Activated CD8-positive, alpha-beta memory T cell treated with anti-CD3 and anti-CD28 coated beads, Interleukin-2, amount 50 U/mL, for 1 hour (primary cell): ENCODE results near the gene FASTK.

Experiments used
- DNase-seq: peaks from one replicate; pipeline ENCODE4 v3.0.0-alpha.2; 2020; ENCODE audit errors: extremely low read depth

The FASTK gene

DNA sequence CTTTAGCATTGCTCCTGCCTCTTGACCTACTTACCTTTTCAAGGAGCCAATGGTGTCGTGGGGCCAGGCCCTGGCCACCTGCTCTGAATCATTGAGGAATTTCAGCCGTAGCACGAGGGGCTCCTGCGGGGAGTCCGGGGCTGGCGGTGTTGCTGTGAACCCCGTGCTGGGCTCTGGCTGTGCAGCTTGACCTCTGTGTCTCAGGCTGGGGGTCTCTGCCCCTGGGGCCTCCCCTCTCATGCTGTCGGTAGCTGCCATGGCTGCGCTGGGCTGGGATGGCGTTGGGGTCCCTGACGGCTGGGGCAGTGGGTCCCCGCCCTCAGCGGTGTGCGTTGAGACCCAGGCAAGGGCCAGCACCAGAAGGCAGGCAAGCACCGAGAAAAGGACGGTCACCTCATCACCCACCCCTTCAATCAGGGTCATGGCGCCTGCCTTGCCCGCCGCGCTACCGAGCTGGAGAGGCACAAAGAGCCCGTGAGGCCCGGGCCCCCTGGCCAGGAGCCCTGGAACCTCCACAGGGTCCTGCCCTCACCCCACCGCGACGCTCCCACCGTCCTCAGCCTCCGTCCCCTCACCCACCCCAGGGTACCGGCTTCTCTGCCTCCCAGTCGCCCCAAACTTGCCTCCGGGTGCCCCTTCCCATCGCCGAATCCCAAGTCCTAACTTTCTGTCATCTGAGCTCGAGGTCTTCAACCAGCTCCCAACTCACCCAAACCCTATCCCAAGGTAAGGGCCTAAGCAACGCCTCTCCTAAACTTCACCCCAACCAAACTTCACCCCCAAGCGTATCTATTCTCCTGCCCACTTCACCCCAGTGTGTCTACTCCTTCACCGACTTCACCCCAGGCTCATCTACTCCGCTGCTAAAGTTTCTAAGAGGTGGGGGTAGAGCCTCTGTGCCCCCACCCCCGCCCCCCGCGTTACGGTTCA, 1.8 kb upstream of the FASTK start:
- no peak for DNase-seq

- no peak for DNase-seq
Observed at GRCh38 chr7:151081170-151082101, 827 bp upstream of the FASTK start.

GRCh38 chr7:151080067-151080521, 515 bp downstream of the FASTK start:
- no peak for DNase-seq

GRCh38 chr7:151079199-151079910, 1.3 kb downstream of the FASTK start:
- no peak for DNase-seq

- DNase-seq: no peak
Observed at GRCh38 chr7:151078233-151079040, 2.2 kb downstream of the FASTK start.

DNA sequence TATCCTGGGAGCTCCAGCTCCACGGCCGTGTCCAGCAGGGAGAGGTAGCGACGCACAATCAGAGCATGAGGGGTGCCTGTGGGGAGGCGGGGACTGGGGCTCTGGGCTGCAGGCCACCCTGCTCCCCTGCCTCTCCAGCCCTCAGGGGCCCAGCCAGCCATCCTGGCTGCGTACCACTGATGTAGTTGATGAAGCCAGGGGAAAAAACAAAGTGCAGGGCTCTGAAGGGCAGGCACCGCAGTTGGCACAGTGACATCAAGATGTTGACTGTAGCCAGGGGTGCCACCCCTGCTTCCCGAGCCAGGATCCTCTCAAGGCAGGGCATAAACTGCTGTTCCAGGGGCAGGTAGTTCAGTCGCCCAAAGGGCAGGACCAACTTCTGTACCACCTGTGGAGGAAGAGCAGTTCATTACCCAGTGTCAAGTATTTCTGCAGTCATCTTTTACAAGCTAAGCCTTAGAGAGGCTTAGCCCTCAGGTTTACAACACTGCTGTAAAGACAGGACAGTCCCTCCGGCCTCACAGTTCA, 2.8 kb downstream of the FASTK start:
- DNase-seq: no peak

DNA sequence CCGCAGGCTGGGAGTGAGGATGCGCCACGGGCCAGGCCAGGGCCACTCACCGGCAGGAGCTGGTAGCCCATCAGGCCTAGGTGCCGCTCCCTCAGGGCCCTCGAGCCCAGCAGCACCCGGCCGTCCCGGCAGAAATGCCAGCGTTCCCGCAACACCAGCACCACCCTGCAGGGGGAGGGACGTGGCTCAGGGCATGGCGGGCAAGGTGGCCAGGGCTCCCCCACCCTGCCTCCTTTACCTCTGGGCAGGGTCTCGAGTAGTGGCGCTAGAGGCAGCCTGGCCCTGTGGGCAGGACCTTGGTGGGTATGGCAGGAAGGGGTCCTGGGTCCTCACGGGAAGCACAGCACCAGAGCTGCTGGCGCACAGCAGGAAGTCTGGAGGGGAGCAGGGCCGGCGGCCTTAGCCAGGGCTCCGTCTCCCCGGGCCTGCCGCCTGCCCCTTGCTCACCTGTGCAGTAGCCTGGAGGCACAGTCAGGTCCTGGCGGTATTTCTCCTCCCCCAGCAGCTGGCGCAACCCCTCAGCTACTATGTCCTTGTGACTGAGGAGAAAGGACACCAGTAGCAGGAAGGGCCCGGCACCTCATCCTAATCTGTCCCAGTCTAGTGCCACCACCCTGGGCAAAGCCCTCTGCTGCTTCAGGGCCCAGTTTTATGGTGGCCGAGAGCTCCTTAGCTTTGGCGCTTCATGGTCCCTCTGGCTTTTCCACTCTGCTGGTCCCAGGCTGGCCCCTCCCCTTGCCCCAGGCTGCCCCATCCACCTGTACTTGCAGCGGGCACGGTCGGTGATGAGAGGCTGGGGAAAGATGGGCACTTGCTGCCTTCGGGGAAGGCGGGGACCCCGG, 3.5 kb downstream of the FASTK start:
- no peak for DNase-seq

DNA sequence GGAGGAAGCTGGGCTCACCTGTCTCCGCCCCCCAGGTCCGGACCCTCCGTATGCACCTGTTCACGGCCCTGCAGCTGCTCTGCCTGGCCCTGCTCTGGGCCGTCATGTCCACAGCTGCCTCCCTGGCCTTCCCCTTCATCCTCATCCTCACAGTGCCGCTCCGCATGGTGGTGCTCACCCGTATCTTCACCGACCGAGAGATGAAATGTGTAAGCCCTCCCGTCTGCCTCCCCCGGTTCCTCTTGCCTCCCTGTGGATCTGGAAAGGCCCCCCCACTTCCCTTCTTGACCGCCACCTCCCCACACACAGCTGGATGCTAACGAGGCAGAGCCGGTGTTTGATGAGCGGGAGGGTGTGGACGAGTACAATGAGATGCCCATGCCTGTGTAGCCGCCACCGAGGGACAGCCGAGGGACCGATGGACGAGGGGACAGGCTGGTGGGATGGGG, 4.6 kb downstream of the FASTK start:
- no peak for DNase-seq

DNA sequence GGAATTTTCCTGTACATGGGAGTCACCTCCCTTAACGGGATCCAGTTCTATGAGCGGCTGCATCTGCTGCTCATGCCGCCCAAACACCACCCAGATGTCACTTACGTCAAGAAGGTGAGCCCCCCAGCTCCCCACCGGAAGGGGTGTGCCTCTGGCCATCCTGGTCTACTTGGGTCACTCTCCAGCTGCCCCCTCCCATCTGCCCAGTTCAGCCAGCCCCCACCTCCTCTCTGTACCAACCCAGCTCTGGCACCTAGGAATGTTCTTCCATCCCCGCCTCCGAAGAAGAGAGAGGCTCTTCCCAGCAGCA, 5.0 kb downstream of the FASTK start:
- DNase-seq: no peak

DNA sequence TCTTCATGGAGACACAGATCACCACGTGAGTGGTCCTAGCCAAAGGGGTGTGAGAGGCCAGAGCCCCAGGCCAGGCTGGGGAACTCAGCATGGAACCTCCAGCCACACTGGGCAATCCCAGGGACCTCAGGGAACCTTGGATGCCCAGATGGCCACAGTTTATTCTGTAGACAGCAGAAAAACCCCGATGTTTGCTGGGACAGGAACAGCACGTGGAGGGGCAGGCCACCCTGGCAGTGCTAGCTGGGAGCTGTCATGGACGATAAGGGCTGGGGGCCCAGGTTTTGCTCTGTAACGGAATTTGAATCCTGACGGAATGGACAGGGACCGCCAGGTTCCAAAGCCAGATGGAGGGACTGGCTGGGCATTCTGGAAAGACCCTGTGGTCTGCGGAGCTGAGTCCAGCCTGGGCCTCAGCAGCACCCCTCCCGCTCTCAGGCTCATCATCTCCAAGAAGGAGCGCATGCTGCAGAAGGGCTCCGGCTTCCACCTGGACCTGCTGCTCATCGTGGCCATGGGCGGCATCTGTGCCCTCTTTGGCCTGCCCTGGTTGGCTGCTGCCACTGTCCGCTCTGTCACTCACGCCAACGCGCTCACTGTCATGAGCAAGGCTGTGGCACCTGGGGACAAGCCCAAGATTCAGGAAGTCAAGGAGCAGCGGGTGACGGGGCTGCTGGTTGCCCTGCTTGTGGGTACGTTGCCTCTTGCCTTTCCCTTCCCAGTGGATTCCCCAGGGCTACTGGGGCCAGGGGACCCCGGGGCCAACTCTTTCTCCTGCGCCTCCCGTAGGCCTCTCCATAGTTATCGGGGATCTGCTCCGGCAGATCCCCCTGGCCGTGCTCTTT, 5.6 kb downstream of the FASTK start:
- no peak for DNase-seq

DNA sequence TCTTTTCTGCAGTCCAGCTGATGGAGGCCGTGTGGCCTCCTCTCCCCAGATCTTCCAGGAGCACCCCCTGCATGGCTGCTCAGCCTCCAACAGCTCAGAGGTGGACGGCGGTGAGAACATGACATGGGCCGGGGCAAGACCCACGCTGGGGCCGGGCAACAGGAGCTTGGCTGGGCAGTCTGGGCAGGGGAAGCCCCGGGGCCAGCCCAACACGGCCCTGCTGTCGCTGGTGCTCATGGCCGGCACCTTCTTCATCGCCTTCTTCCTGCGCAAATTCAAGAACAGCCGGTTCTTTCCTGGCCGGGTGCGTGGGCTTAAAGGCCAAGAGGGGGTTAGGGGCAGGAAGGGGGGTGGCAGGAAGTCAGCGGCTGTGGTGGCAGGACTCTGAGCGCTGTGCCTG, 6.6 kb downstream of the FASTK start:
- no peak for DNase-seq

DNA sequence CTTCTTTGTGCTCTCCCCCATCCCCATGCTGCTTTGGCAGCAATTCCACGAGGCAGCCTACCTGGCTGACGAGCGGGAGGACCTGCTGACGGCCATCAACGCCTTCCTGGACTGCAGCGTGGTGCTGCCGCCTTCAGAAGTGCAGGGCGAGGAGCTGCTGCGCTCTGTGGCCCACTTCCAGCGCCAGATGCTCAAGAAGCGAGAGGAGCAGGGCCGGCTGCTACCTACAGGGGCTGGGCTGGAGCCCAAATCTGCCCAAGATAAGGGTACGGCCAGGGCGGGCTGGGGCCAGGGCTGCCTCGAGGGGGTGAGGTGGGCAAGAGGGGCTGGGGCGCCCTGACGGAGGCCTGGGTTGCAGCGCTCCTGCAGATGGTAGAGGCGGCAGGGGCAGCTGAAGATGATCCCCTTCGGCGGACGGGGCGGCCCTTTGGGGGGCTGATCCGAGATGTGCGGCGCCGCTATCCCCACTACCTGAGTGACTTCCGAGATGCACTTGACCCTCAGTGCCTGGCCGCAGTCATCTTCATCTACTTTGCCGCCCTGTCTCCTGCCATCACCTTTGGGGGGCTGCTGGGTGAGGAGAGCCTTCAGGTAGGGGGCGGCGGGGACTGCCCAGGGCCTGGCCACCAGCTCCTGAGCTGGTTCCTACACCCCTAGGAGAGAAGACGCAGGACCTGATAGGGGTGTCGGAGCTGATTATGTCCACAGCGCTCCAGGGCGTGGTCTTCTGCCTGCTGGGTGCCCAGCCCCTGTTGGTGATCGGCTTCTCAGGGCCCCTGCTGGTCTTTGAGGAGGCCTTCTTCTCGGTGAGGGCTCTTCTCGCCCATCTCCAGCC, 9.4 kb downstream of the FASTK start:
- no peak for DNase-seq

GRCh38 chr7:151070574-151070960, 10.0 kb downstream of the FASTK start:
- DNase-seq: no peak

DNA sequence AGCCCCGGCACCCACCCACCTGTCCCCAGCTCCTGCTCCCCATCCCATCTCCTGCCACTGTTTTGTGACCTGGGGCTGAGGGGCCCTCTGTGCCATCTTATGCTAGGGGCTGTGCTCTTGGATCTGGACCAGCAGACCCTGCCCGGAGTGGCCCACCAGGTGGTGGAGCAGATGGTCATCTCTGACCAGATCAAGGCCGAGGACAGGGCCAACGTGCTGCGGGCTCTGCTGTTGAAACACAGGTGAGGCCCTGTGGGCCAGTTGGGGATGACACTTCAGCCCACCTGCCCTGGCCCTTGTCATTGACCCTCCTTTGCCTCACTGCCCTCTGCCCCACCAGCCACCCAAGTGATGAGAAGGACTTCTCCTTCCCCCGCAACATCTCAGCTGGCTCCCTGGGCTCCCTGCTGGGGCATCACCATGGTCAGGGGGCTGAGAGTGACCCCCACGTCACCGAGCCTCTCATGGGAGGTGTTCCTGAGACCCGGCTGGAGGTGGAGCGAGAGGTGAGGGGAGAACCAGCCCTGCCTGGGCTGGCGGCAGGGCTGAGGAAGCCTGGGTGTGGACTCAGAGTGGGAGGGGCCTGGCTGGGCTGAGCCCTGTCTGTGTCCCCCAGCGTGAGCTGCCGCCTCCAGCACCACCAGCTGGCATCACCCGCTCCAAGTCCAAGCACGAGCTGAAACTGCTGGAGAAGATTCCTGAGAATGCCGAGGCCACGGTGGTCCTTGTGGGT, 10.6 kb downstream of the FASTK start:
- no peak for DNase-seq

- no peak for DNase-seq
Observed at GRCh38 chr7:151068069-151068773, 12.4 kb downstream of the FASTK start.

GRCh38 chr7:151066273-151066974, 14.2 kb downstream of the FASTK start:
- DNase-seq: no peak
